ENCODE measurements around the gene CCNB1.
A peak's percentile ranks its signal among the peaks of the same experiment; 100 is the strongest.

CCNB1 gene

GRCh38 chr5:69184621-69185020 is 17.7 kb downstream of the CCNB1 start:
- Histone ChIP-seq H3K4me3 (replicated peaks; ENCODE audit: insufficient read depth, low read length) (no peak overlapping the region), H3K27ac (replicated peaks) (no peak overlapping the region), H3K27me3 (ENCODE audit: insufficient read depth, poor library complexity, severe bottlenecking) (no peaks in the 10 kb centered on the region)
- DNase-seq (ENCODE audit: low read depth in 1 of 2, low spot score in 1 of 2) = no peak
- TF ChIP-seq GABPA (IDR thresholded peaks at IDR 0.05; ENCODE audit: low read depth) = no peak
- TF ChIP-seq REST (IDR thresholded peaks at IDR 0.05; ENCODE audit: insufficient replicate concordance, low read depth) = no peak
- TF ChIP-seq CTCF (IDR thresholded peaks at IDR 0.05; ENCODE audit: insufficient read depth, low read length) = no peak
- TF ChIP-seq SPI1 (IDR thresholded peaks at IDR 0.05; ENCODE audit: borderline replicate concordance, low read depth) = no peak
- TF ChIP-seq POLR2AphosphoS5 (IDR thresholded peaks at IDR 0.05; ENCODE audit: low read depth) = no peak

- Histone ChIP-seq H3K4me3 (replicated peaks; ENCODE audit: insufficient read depth, low read length) (no peak overlapping the region), H3K27ac (replicated peaks) (no peak overlapping the region), H3K27me3 (ENCODE audit: insufficient read depth, poor library complexity, severe bottlenecking) (no peaks in the 10 kb centered on the region)
- no peak for DNase-seq (ENCODE audit: low read depth in 1 of 2, low spot score in 1 of 2)
- TF ChIP-seq SPI1 (IDR thresholded peaks at IDR 0.05; ENCODE audit: borderline replicate concordance, low read depth) (no peak), POLR2AphosphoS5 (IDR thresholded peaks at IDR 0.05; ENCODE audit: low read depth) (no peak), GABPA (IDR thresholded peaks at IDR 0.05; ENCODE audit: low read depth) (no peak), REST (IDR thresholded peaks at IDR 0.05; ENCODE audit: insufficient replicate concordance, low read depth) (no peak), CTCF (IDR thresholded peaks at IDR 0.05; ENCODE audit: insufficient read depth, low read length) (no peak)
These were observed 20.4 kb downstream of the CCNB1 start for GRCh38 chr5:69187342-69187741.

GRCh38 chr5:69188811-69189161 is 21.8 kb downstream of the CCNB1 start:
- Histone ChIP-seq H3K27ac (replicated peaks) (peak overlapping the region; percentile 98), H3K27me3 (ENCODE audit: insufficient read depth, poor library complexity, severe bottlenecking) (no peaks in the 10 kb centered on the region), H3K4me3 (replicated peaks; ENCODE audit: insufficient read depth, low read length) (peak overlapping the region; percentile 62)
- DNase-seq (ENCODE audit: low read depth in 1 of 2, low spot score in 1 of 2) = no peak
- TF ChIP-seq REST (IDR thresholded peaks at IDR 0.05; ENCODE audit: insufficient replicate concordance, low read depth) = no peak
- TF ChIP-seq SPI1 (IDR thresholded peaks at IDR 0.05; ENCODE audit: borderline replicate concordance, low read depth) = no peak
- TF ChIP-seq GABPA (IDR thresholded peaks at IDR 0.05; ENCODE audit: low read depth) = no peak
- no peak for TF ChIP-seq POLR2AphosphoS5 (IDR thresholded peaks at IDR 0.05; ENCODE audit: low read depth)
- TF ChIP-seq CTCF (IDR thresholded peaks at IDR 0.05; ENCODE audit: insufficient read depth, low read length) = no peak

Data from HL-60 (cell line).